ENCODE data around the gene PHF10. TPM values are rescaled to one million over a fixed set of nuclear protein-coding genes. Genes with fewer than 3 reads are reported as not detected.
A peak's percentile ranks its signal among the peaks of the same experiment; 100 is the strongest.

Gene PHF10
- total and polyA plus RNA-seq, 2 donors (not counting 1 experiment from before 2014, with no cell fraction given): 32.9 to 74.6 TPM

DNA sequence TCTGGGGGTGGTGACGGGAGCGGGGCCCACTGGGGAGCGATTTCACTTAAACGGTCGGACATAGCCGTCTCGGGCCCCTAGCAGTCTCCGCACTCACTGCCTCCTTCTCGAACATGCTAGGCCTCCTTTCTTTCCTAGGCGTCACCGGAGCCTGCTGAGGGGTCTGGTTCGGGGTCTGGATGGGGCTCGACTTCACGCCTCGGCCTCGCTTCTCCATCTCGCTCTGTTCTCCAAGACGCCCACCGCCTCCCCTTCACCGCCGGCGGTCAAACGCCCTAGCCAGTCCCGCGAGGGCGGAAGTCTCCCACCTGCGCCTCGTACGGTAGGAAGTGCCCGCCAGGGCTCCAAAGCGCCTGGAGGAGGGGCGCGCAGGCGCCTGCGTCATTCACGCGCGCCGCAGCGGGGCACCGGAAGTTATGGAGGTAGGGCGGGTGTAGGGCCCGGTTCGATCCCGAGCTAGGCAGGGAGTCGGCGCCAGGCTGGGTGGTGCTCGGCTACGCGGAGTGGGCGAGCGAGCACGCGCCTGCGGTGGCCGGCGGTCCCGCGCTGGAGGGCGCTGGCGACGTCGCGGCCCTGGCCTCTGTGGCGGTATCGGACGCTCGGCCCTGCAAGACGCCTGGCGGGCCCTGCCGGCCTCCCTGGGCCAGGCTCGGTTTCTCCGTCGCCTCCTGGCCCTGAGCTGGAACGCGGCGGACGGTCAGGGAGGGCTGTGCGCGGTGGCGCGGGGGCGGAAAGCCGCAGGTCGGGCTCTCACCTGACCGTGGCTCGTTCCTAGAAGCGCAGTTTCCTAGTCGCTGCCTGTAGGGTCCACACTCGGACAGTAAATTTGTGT is 27.2 kb upstream of the PHF10 start, which contains the start of the genes DYNLT2 and ERMARD:
DYNLT2 (minus strand) TSS at position 331 of the 832 bp plus-strand sequence; CDS start at position 217, 114 bp downstream.
ERMARD (plus strand) TSS at position 381 of the 832 bp plus-strand sequence; CDS start at position 417, 36 bp downstream.
- Histone ChIP-seq H3K79me2 (ENCODE audit: control insufficient read depth, insufficient read depth, low read length) (peaks cover 15% of the 10 kb centered on the region), H3K27me3 (replicated peaks in 1 of 4; ENCODE audit: control extremely low read depth in 1 of 4, control insufficient read depth in 3 of 4, insufficient read depth in 4 of 4, low read length in 3 of 4) (no peaks in the 10 kb centered on the region), H3K36me3 (replicated peaks in 1 of 2; ENCODE audit: control extremely low read depth in 1 of 2, control insufficient read depth in 1 of 2, extremely low read depth in 1 of 2, insufficient read depth in 2 of 2, low read length in 1 of 2) (no peaks in the 10 kb centered on the region), H3K27ac (ENCODE audit: low read length in 2 of 2) (peak within 1 kb of the TSS; percentile 91 to 97), H2AFZ (ENCODE audit: insufficient read depth, low read depth, low read length, poor library complexity, severe bottlenecking) (peak within 1 kb of the TSS; percentile 88), H3K9me3 (ENCODE audit: control extremely low read depth in 1 of 3, control insufficient read depth in 2 of 3, insufficient read depth in 1 of 3, low read length in 2 of 3) (no peaks in the 10 kb centered on the region), H4K20me1 (ENCODE audit: control insufficient read depth, insufficient read depth, low read length, poor library complexity, severe bottlenecking) (no peaks in the 10 kb centered on the region), H3K4me3 (ENCODE audit: control extremely low read depth in 1 of 5, extremely low read depth in 1 of 5, insufficient read depth in 1 of 5, low read depth in 2 of 5, low read length in 4 of 5) (peak within 1 kb of the TSS; percentile 72 to 85 (median 79)), H3K4me2 (replicated peaks; ENCODE audit: low read depth, low read length, poor library complexity, severe bottlenecking) (peak within 1 kb of the TSS; percentile 70), H3K4me1 (ENCODE audit: control insufficient read depth in 2 of 2, insufficient read depth in 2 of 2, low read length in 2 of 2) (peaks cover 17 to 20% of the 10 kb centered on the region in 2 donors), H3K9ac (ENCODE audit: low read length) (peak within 1 kb of the TSS; percentile 91)
- ChIA-PET CTCF (interaction anchor here (0.9 to 1.8 kb wide), 3 partner anchors 39 to 53 kb away, joined by 4 to 6 read pairs (median 6); partner anchors contain the start of genes C6orf120 and WDR27), POLR2A (interaction anchor here (1.0 to 2.6 kb wide), 4 partner anchors 46 to 802 kb away, joined by 4 to 20 read pairs (median 8); partner anchors contain the start of genes C6orf120, PSMB1, TBP and WDR27)
- Mint-ChIP-seq H3K9me3 (ENCODE audit: insufficient read depth) (no peaks in the 10 kb centered on the region), H3K4me3 (peak within 1 kb of the TSS; percentile 98), H3K27ac (peak within 1 kb of the TSS; percentile 98), H3K27me3 (no peaks in the 10 kb centered on the region), H3K4me1 (peaks cover 27% of the 10 kb centered on the region)
- peak; percentile 97 for DNase-seq
- WGBS (ENCODE audit: insufficient coverage): under 1% methylated on average over 90 of the region's 90 CpGs
- intact Hi-C loops (cut with micrococcal nuclease): loop anchor here (1.0 kb wide), 5 partner anchors 28 to 833 kb away; partner anchors contain the start of genes C6orf120, FAM120B, PDCD2 and TBP
- ATAC-seq (ENCODE audit: low read depth): peak; percentile 89
- no peak for TF ChIP-seq CTCF (IDR thresholded peaks at IDR 0.05)
- TF ChIP-seq EZH2 (IDR thresholded peaks at IDR 0.05; ENCODE audit: borderline replicate concordance, insufficient read depth, low read depth, low read length, poor library complexity, severe bottlenecking): no peak
